ENCODE data around the gene ADAMTS17.

- TF ChIP-seq POLR2A (IDR thresholded peaks at IDR 0.05) (no peak), CTCF (IDR thresholded peaks at IDR 0.05) (no peak)
These were observed 248.3 kb downstream of the ADAMTS17 start for GRCh38 chr15:100093211-100094126.

All from testis (tissue), 2 donors.